ENCODE data around the gene FERMT1. TPM values are rescaled to one million over a fixed set of nuclear protein-coding genes. Genes with fewer than 3 reads are reported as not detected.

Gene FERMT1
- total RNA-seq, 1 donor from 2014 or later, result 0.63 TPM

DNA sequence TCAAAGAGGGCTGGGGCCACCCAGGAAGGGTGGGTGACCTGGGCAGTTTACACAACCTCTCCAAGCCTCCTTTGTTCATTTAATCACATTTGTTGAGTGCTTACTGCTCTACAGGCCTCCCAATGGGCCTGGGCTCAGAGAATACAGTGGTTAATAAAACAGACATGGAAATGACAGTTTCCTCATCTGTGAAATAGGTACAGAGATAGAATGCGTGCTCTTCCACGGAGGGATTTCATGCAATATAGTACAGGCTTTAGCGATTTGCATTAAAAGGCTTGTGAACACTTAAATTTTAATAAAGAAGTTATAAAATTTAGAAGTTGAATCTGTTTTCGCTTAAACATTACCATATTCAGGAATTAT lies 802 bp upstream of the FERMT1 start:
- H3K27me3 ChIP-seq (ENCODE audit: low read depth), result peaks cover 22% of the 10 kb centered on the region
- no peaks in the 10 kb centered on the region for H3K9me3 ChIP-seq (replicated peaks)
- peaks cover 19% of the 10 kb centered on the region for H3K4me1 ChIP-seq
- intact Hi-C loops (cut with micrococcal nuclease), result no loop called here
- peak overlapping the region; percentile 63 for H3K4me3 ChIP-seq
- no peaks in the 10 kb centered on the region for H3K36me3 ChIP-seq
- no peak overlapping the region for H3K27ac ChIP-seq (replicated peaks)
- DNase-seq, result no peak
- TF ChIP-seq, protein P1, sequence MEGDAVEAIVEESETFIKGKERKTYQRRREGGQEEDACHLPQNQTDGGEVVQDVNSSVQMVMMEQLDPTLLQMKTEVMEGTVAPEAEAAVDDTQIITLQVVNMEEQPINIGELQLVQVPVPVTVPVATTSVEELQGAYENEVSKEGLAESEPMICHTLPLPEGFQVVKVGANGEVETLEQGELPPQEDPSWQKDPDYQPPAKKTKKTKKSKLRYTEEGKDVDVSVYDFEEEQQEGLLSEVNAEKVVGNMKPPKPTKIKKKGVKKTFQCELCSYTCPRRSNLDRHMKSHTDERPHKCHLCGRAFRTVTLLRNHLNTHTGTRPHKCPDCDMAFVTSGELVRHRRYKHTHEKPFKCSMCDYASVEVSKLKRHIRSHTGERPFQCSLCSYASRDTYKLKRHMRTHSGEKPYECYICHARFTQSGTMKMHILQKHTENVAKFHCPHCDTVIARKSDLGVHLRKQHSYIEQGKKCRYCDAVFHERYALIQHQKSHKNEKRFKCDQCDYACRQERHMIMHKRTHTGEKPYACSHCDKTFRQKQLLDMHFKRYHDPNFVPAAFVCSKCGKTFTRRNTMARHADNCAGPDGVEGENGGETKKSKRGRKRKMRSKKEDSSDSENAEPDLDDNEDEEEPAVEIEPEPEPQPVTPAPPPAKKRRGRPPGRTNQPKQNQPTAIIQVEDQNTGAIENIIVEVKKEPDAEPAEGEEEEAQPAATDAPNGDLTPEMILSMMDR (IDR thresholded peaks at IDR 0.05; ENCODE audit: borderline replicate concordance), result no peak

DNA sequence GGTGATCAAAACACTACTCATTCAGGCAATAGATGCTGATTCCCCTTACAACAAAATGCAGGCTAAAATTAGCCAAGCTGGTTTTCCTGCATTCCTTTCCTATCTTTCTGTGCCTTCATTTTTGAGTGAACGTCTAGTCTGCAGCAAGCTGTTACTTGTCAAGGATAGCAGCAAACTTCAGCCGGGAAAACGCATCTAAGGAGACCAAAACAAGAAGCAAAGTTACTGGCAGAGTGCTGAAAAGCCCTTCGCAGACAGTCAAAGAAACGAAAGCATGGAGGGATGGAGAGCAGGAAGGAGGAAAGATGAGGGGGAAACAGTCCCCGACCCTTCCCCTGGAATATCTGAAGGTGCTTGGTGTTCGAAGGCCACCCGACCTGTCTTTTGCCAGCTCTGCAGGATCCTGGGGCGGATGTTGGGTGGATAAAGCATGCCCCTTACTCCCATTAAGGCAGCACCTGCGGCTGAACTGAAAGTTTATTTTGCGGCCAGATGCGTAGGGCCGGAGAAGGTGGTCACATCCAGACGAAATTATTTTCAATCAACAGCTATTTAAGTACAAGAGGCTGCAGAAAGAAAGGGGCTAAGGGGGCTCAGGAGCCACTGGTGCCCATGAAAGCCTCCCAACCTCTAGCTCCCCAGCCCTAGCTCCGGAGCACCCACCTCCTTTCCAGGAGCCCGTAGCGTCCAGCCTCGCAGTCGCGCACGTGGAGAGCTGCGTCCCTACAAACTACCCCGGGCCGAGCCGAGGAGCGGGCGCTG lies 538 bp downstream of the FERMT1 start:
- intact Hi-C loops (cut with micrococcal nuclease), result no loop called here
- TF ChIP-seq, protein P1 (IDR thresholded peaks at IDR 0.05; ENCODE audit: borderline replicate concordance), result no peak
- Histone ChIP-seq H3K27ac (replicated peaks) (peak overlapping the region; percentile 48), H3K27me3 (ENCODE audit: low read depth) (peaks cover 22% of the 10 kb centered on the region), H3K36me3 (no peaks in the 10 kb centered on the region), H3K4me1 (peaks cover 19% of the 10 kb centered on the region), H3K4me3 (peak overlapping the region; percentile 63), H3K9me3 (replicated peaks) (no peaks in the 10 kb centered on the region)
- DNase-seq, result no peak

DNA sequence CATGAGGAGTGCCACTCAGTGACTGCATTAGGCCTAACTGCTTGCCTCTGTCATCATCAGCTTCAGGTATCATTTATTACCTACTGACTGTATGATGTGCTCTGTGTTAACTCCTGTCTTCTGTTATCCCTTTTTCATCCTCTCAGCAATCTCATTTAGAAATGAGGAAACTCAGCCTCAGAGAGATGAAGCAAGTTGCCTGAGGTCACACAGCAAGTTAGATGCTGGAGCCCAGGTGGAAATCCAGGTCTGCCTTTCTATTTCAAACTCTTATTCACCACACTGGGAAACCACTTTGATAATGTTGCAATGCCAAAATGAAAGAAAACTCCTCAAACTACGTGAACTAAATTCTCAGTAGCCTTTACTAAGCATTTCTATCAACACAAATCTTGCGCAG lies 1.3 kb downstream of the FERMT1 start:
- H3K36me3 ChIP-seq, result no peaks in the 10 kb centered on the region
- no peak for DNase-seq
- H3K27ac ChIP-seq (replicated peaks), result no peak overlapping the region
- TF ChIP-seq, protein P1 (IDR thresholded peaks at IDR 0.05; ENCODE audit: borderline replicate concordance), result no peak
- H3K9me3 ChIP-seq (replicated peaks), result no peaks in the 10 kb centered on the region
- H3K4me3 ChIP-seq, result no peak overlapping the region
- H3K4me1 ChIP-seq, result peaks cover 19% of the 10 kb centered on the region
- peaks cover 22% of the 10 kb centered on the region for H3K27me3 ChIP-seq (ENCODE audit: low read depth)
- intact Hi-C loops (cut with micrococcal nuclease), result no loop called here

DNA sequence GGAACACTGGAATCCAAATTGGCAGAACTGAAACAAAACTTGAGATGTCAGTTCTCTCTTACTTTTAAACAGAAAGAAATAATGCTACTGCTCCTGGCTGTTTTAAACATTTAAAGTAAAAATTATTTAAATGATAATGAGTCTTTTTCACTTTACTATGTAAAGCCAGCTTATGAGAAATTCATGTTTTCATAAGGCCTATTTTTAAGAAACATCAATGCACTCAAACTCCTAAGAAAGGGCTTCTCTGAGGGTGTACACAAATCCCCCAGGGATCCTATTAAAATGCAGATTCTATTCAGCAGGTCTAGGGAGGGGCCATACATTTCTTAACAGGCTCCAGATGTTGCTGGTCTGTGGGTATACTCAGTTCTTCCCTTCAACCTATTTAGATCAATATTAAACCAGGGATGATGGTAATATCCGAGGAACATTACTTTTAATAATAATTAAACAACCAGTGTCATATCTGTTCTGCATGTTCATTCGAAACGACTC lies 2.3 kb downstream of the FERMT1 start:
- peaks cover 19% of the 10 kb centered on the region for H3K4me1 ChIP-seq
- no peak overlapping the region for H3K27ac ChIP-seq (replicated peaks)
- peaks cover under 1% of the 10 kb centered on the region for H3K9me3 ChIP-seq (replicated peaks)
- TF ChIP-seq, protein P1 (IDR thresholded peaks at IDR 0.05; ENCODE audit: borderline replicate concordance), result no peak
- intact Hi-C loops (cut with micrococcal nuclease), result no loop called here
- no peak for DNase-seq
- H3K4me3 ChIP-seq, result no peak overlapping the region
- H3K27me3 ChIP-seq (ENCODE audit: low read depth), result peaks cover 22% of the 10 kb centered on the region
- no peaks in the 10 kb centered on the region for H3K36me3 ChIP-seq

DNA sequence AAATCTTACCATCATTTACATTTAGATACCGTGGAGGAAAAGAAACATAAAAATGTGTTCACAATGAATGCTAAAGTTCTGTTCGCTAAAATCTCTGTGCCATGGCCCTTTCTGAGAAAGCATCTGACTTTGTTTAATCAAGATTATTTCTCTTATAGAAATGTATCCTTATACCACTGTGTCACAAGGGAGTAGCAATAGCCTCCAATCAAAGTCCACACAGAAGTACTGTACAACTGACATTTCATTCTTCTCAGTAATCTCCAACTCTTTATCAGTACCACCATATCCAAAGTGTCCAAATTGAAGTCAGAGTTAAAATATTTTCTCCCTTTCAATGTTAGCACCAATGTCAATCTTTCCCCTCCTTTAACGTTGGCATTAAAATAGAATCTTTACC lies 6.1 kb downstream of the FERMT1 start:
- peaks cover 11% of the 10 kb centered on the region for H3K36me3 ChIP-seq
- TF ChIP-seq, protein P1 (IDR thresholded peaks at IDR 0.05; ENCODE audit: borderline replicate concordance), result no peak
- peaks cover 1% of the 10 kb centered on the region for H3K4me1 ChIP-seq
- no peaks in the 10 kb centered on the region for H3K27me3 ChIP-seq (ENCODE audit: low read depth)
- no peak overlapping the region for H3K4me3 ChIP-seq
- intact Hi-C loops (cut with micrococcal nuclease), result no loop called here
- H3K27ac ChIP-seq (replicated peaks), result no peak overlapping the region
- DNase-seq, result no peak
- peaks cover 25% of the 10 kb centered on the region for H3K9me3 ChIP-seq (replicated peaks)
